ENCODE measurements around the gene RPRD1B. TPM values are rescaled to one million over a fixed set of nuclear protein-coding genes. Genes with fewer than 3 reads are reported as not detected.
A peak's percentile ranks its signal among the peaks of the same experiment; 100 is the strongest.

RPRD1B gene
- total and polyA plus RNA-seq, 4 donors, result 5.8 to 34.3 (median 29.4) TPM

DNA sequence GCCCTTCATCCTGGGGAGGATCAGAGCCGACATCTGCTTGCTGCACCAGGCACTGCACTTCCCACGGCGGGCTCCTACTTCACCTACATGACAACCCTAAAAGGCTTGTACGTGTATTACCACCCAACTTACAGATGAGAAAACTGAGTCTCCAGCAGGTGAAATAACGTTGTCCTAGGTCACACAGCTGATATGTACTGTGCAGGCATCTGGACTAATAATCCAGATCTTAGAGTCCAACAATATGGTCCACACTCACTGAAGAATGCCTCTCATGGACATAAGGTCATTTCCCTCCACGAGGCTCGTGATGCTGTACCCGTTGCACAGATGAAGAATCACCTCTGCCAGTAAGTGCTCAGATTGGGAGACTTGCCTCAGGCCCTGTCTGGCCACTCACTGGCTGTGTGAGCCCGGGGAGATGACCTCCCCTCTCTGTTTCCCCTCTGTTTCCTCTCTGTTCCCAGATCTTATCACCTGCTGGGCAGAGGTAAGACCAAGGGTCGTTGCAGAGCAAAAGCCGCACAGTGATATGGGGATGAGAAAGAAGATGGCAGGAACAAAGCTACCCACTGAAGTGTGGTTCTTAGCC, 99.5 kb downstream of the RPRD1B start:
- no peaks in the 10 kb centered on the region for H3K9me3 ChIP-seq (ENCODE audit: control insufficient read depth in 4 of 4, low read length in 3 of 4)
- H3K36me3 ChIP-seq (ENCODE audit: control insufficient read depth in 4 of 4, insufficient read depth in 3 of 4, low read depth in 1 of 4, low read length in 3 of 4), result peaks cover 13 to 95% (median 62%) of the 10 kb centered on the region in 4 donors
- no peak overlapping the region for H3K27ac ChIP-seq (ENCODE audit: low read depth in 1 of 2, low read length in 2 of 2)
- no peak overlapping the region for H3K4me3 ChIP-seq (ENCODE audit: low read depth in 1 of 3, low read length in 3 of 3)
- TF ChIP-seq FOXA2 (IDR thresholded peaks at IDR 0.05), result no peak
- no peak for TF ChIP-seq SP1 (IDR thresholded peaks at IDR 0.05)
- TF ChIP-seq, protein P1, sequence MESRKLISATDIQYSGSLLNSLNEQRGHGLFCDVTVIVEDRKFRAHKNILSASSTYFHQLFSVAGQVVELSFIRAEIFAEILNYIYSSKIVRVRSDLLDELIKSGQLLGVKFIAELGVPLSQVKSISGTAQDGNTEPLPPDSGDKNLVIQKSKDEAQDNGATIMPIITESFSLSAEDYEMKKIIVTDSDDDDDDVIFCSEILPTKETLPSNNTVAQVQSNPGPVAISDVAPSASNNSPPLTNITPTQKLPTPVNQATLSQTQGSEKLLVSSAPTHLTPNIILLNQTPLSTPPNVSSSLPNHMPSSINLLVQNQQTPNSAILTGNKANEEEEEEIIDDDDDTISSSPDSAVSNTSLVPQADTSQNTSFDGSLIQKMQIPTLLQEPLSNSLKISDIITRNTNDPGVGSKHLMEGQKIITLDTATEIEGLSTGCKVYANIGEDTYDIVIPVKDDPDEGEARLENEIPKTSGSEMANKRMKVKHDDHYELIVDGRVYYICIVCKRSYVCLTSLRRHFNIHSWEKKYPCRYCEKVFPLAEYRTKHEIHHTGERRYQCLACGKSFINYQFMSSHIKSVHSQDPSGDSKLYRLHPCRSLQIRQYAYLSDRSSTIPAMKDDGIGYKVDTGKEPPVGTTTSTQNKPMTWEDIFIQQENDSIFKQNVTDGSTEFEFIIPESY (IDR thresholded peaks at IDR 0.05), result no peak
- TF ChIP-seq, protein P2, sequence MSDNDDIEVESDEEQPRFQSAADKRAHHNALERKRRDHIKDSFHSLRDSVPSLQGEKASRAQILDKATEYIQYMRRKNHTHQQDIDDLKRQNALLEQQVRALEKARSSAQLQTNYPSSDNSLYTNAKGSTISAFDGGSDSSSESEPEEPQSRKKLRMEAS (IDR thresholded peaks at IDR 0.05), result no peak
- no peak for TF ChIP-seq HNF4G (IDR thresholded peaks at IDR 0.05)
- TF ChIP-seq, protein P3, sequence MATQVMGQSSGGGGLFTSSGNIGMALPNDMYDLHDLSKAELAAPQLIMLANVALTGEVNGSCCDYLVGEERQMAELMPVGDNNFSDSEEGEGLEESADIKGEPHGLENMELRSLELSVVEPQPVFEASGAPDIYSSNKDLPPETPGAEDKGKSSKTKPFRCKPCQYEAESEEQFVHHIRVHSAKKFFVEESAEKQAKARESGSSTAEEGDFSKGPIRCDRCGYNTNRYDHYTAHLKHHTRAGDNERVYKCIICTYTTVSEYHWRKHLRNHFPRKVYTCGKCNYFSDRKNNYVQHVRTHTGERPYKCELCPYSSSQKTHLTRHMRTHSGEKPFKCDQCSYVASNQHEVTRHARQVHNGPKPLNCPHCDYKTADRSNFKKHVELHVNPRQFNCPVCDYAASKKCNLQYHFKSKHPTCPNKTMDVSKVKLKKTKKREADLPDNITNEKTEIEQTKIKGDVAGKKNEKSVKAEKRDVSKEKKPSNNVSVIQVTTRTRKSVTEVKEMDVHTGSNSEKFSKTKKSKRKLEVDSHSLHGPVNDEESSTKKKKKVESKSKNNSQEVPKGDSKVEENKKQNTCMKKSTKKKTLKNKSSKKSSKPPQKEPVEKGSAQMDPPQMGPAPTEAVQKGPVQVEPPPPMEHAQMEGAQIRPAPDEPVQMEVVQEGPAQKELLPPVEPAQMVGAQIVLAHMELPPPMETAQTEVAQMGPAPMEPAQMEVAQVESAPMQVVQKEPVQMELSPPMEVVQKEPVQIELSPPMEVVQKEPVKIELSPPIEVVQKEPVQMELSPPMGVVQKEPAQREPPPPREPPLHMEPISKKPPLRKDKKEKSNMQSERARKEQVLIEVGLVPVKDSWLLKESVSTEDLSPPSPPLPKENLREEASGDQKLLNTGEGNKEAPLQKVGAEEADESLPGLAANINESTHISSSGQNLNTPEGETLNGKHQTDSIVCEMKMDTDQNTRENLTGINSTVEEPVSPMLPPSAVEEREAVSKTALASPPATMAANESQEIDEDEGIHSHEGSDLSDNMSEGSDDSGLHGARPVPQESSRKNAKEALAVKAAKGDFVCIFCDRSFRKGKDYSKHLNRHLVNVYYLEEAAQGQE (IDR thresholded peaks at IDR 0.05), result no peak
- no peak for TF ChIP-seq GABPA (IDR thresholded peaks at IDR 0.05 in 1 of 2, conservative IDR thresholded peaks at IDR 0.05 in 1 of 2)
- WGBS, result 86% methylated on average over 11 of the region's 11 CpGs
- no peak for DNase-seq (ENCODE audit: low spot score)
- no peaks in the 10 kb centered on the region for H3K27me3 ChIP-seq (ENCODE audit: control insufficient read depth in 4 of 4, insufficient read depth in 4 of 4, low read length in 3 of 4)
- peaks cover 0 to 7% (median 0%) of the 10 kb centered on the region in 4 donors for H3K4me1 ChIP-seq (ENCODE audit: control insufficient read depth in 4 of 4, insufficient read depth in 4 of 4, low read length in 3 of 4)
- H3K9ac ChIP-seq (ENCODE audit: low read depth in 1 of 2, low read length in 2 of 2), result no peak overlapping the region

DNA sequence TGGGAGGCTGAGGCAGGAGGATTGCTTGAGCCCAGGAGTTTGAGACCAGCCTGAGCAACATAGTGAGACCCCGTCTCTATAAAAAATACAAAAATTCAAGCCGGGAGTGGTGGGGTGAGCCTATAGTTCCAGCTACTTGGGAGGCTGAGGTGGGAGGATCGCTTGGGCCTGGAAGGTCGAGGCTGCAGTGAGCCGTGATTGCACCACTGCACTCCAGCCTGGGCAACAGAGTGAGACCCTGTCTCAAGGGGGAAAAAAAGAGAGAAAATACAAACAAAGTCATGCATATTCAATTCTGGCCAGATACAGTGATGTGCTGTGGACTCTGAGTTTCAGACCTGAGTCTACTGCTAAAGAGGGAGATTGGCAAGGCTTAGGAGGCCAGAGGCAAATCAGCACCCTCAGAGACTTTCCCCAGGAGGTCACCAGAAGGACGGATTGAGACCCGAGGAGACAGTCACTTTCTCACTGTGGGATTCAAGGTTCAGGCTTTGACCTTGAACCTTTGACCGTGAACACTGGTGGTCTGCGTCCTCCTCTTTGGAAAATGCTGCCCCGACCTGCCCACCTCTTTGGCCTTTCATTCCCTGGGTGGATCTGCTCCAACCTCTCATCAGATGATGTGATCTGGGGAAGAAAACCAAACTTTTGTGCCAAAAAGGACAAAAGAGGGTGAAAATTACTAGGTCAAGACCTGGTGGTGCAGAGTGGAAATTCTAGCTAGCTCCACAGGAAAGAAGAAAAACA, 100.3 kb downstream of the RPRD1B start:
- Histone ChIP-seq H3K4me3 (ENCODE audit: low read depth in 1 of 3, low read length in 3 of 3) (no peak overlapping the region), H3K4me1 (ENCODE audit: control insufficient read depth in 4 of 4, insufficient read depth in 4 of 4, low read length in 3 of 4) (peaks cover 0 to 4% (median 0%) of the 10 kb centered on the region in 4 donors), H3K27ac (ENCODE audit: low read depth in 1 of 2, low read length in 2 of 2) (peak overlapping the region in 1 of 2 donors; percentile 2), H3K36me3 (ENCODE audit: control insufficient read depth in 4 of 4, insufficient read depth in 3 of 4, low read depth in 1 of 4, low read length in 3 of 4) (peaks cover 21 to 98% (median 69%) of the 10 kb centered on the region in 4 donors), H3K9me3 (ENCODE audit: control insufficient read depth in 4 of 4, low read length in 3 of 4) (no peaks in the 10 kb centered on the region), H3K9ac (ENCODE audit: low read depth in 1 of 2, low read length in 2 of 2) (no peak overlapping the region), H3K27me3 (ENCODE audit: control insufficient read depth in 4 of 4, insufficient read depth in 4 of 4, low read length in 3 of 4) (no peaks in the 10 kb centered on the region)
- DNase-seq (ENCODE audit: low spot score), result no peak
- 90% methylated on average over 10 of the region's 10 CpGs for WGBS
- TF ChIP-seq, protein P4, sequence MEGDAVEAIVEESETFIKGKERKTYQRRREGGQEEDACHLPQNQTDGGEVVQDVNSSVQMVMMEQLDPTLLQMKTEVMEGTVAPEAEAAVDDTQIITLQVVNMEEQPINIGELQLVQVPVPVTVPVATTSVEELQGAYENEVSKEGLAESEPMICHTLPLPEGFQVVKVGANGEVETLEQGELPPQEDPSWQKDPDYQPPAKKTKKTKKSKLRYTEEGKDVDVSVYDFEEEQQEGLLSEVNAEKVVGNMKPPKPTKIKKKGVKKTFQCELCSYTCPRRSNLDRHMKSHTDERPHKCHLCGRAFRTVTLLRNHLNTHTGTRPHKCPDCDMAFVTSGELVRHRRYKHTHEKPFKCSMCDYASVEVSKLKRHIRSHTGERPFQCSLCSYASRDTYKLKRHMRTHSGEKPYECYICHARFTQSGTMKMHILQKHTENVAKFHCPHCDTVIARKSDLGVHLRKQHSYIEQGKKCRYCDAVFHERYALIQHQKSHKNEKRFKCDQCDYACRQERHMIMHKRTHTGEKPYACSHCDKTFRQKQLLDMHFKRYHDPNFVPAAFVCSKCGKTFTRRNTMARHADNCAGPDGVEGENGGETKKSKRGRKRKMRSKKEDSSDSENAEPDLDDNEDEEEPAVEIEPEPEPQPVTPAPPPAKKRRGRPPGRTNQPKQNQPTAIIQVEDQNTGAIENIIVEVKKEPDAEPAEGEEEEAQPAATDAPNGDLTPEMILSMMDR (IDR thresholded peaks at IDR 0.05; ENCODE audit: low read depth, low read length, missing input control), result no peak
- no peak for TF ChIP-seq NR2F2 (IDR thresholded peaks at IDR 0.05)
- no peak for TF ChIP-seq TAF1 (conservative IDR thresholded peaks at IDR 0.05)
- TF ChIP-seq RXRA (IDR thresholded peaks at IDR 0.05), result no peak
- no peak for TF ChIP-seq YY1 (IDR thresholded peaks at IDR 0.05)
- TF ChIP-seq, protein P3 (IDR thresholded peaks at IDR 0.05), result no peak
- TF ChIP-seq, protein P1 (IDR thresholded peaks at IDR 0.05), result no peak
- no peak for TF ChIP-seq RAD21 (IDR thresholded peaks at IDR 0.05)
- TF ChIP-seq, protein P5, sequence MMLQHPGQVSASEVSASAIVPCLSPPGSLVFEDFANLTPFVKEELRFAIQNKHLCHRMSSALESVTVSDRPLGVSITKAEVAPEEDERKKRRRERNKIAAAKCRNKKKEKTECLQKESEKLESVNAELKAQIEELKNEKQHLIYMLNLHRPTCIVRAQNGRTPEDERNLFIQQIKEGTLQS (IDR thresholded peaks at IDR 0.05), result no peak
- TF ChIP-seq, protein P2 (IDR thresholded peaks at IDR 0.05), result no peak
- TF ChIP-seq HNF4G (IDR thresholded peaks at IDR 0.05), result no peak
- no peak for TF ChIP-seq JUND (IDR thresholded peaks at IDR 0.05)
